Hepatocyte (in vitro differentiated cells): ENCODE measurements around the gene STKLD1. TPM values are rescaled to one million over a fixed set of nuclear protein-coding genes. Genes with fewer than 3 reads are reported as not detected.

Experiments
- DNase-seq: peaks from one replicate; pipeline ENCODE4 v3.0.0-alpha.2; 2016; ENCODE audit warnings: low spot score
- H2AFZ ChIP-seq: fragments of 200-600 bp; sonication (generic); 2 replicates; pipeline ENCODE4 v1.6.0; 2016; ENCODE audit warnings: antibody characterized with exemption, mild to moderate bottlenecking
- H3K27ac ChIP-seq: fragments of 200-600 bp; sonication (generic); 2 replicates; pipeline ENCODE4 v1.5.1; 2016; ENCODE audit warnings: mild to moderate bottlenecking
- H3K27me3 ChIP-seq: fragments of 200-600 bp; sonication (generic); 2 replicates; pipeline ENCODE4 v1.6.1; 2016
- H3K36me3 ChIP-seq: fragments of 200-600 bp; sonication (generic); replicated peaks from 2 replicates; pipeline ENCODE4 v1.5.1; 2016; ENCODE audit warnings: low read depth; ENCODE audit not compliant: insufficient read depth
- H3K4me1 ChIP-seq: fragments of 200-600 bp; sonication (generic); 2 replicates; pipeline ENCODE4 v1.5.1; 2016; ENCODE audit warnings: mild to moderate bottlenecking, moderate library complexity; ENCODE audit not compliant: insufficient read depth
- H3K4me2 ChIP-seq: fragments of 200-600 bp; sonication (generic); 2 replicates; pipeline ENCODE4 v1.6.0; 2016
- H3K4me3 ChIP-seq: fragments of 200-600 bp; sonication (generic); 2 replicates; pipeline ENCODE4 v1.5.1; 2016; ENCODE audit warnings: mild to moderate bottlenecking
- H3K79me2 ChIP-seq: fragments of 200-600 bp; sonication (generic); 2 replicates; pipeline ENCODE4 v1.6.0; 2017; ENCODE audit warnings: mild to moderate bottlenecking
- H3K9me2 ChIP-seq: fragments of 200-600 bp; sonication (generic); replicated peaks from 2 replicates; pipeline ENCODE4 v1.6.0; 2017; ENCODE audit warnings: mild to moderate bottlenecking; ENCODE audit not compliant: insufficient read depth
- H3K9me3 ChIP-seq: fragments of 200-600 bp; sonication (generic); 2 replicates; pipeline ENCODE4 v1.5.1; 2016; ENCODE audit warnings: low read depth, mild to moderate bottlenecking
- H4K20me1 ChIP-seq: fragments of 200-600 bp; sonication (generic); 2 replicates; pipeline ENCODE4 v1.6.0; 2016; ENCODE audit warnings: mild to moderate bottlenecking; ENCODE audit not compliant: insufficient read depth, poor library complexity, severe bottlenecking
- CTCF ChIP-seq: fragments of 200-600 bp; sonication (generic); IDR thresholded peaks from 2 replicates; pipeline ENCODE4 v1.5.1; 2016; ENCODE audit warnings: antibody characterized with exemption, mild to moderate bottlenecking; ENCODE audit not compliant: poor library complexity
- EZH2 ChIP-seq: fragments of 200-600 bp; sonication (generic); IDR thresholded peaks from 2 replicates; pipeline ENCODE4 v1.6.1; 2016; ENCODE audit warnings: antibody characterized with exemption, mild to moderate bottlenecking, borderline replicate concordance
- EZH2phosphoT487 ChIP-seq: fragments of 200-600 bp; sonication (generic); IDR thresholded peaks from one replicate; pipeline ENCODE4 v1.6.1; 2018; ENCODE audit warnings: antibody characterized with exemption, mild to moderate bottlenecking, low read depth, moderate library complexity; ENCODE audit not compliant: unreplicated experiment, severe bottlenecking
- WGBS: methylation state at CpG from one replicate; pipeline ENCODE4 v1.1.6; 2016; ENCODE audit warnings: low lambda C conversion rate; ENCODE audit errors: missing lambda C conversion rate; 5-methylcytosine and 5-hydroxymethylcytosine counted together
- polyA plus RNA-seq: library from polyadenylated mRNA; unstranded; fragments of >200 nt; fragmentation: Nextera tagmentation; extraction: Ambion mirVana; gene quantifications from 2 replicates; pipeline ENCODE4 v1.2.1, GENCODE V29; 2016
- total RNA-seq: library from RNA; depleted of rRNA; stranded (reverse); fragments of >200 nt; gene quantifications from 2 replicates; pipeline ENCODE4 v1.2.3, GENCODE V29; 2014

STKLD1 gene
- total and polyA plus RNA-seq, 2 experiments from 2014 or later = 0.10 to 2.5 TPM

- no peaks in the 10 kb centered on the region for H3K27me3 ChIP-seq
- no CpG with 5 or more reads among the region's 18 CpGs for WGBS
- H3K4me3 ChIP-seq = no peak overlapping the region
These were observed 53.0 kb downstream of the STKLD1 start for GRCh38 chr9:133429214-133429613.

GRCh38 chr9:133429641-133430161, 53.5 kb downstream of the STKLD1 start:
- Histone ChIP-seq H3K9me2 (no peaks in the 10 kb centered on the region), H3K4me2 (peak overlapping the region; percentile 87), H3K9me3 (no peaks in the 10 kb centered on the region), H3K79me2 (no peaks in the 10 kb centered on the region), H3K27me3 (no peaks in the 10 kb centered on the region), H2AFZ (peak overlapping the region; percentile 68), H4K20me1 (no peaks in the 10 kb centered on the region), H3K36me3 (no peaks in the 10 kb centered on the region), H3K27ac (no peak overlapping the region), H3K4me3 (no peak overlapping the region), H3K4me1 (peaks cover 8% of the 10 kb centered on the region)
- TF ChIP-seq EZH2phosphoT487 (no peak), CTCF (peak; percentile 48), EZH2 (no peak)
- DNase-seq = peak; percentile 70
- 13% methylated on average over 49 of the region's 49 CpGs for WGBS

More at GRCh38 chr9:133429214-133429613, 53.0 kb downstream of the STKLD1 start:
- Histone ChIP-seq H3K27ac (no peak overlapping the region), H3K79me2 (no peaks in the 10 kb centered on the region), H4K20me1 (no peaks in the 10 kb centered on the region), H3K9me3 (no peaks in the 10 kb centered on the region), H3K36me3 (no peaks in the 10 kb centered on the region), H3K9me2 (no peaks in the 10 kb centered on the region), H3K4me2 (peak overlapping the region; percentile 87), H2AFZ (no peak overlapping the region), H3K4me1 (peaks cover 8% of the 10 kb centered on the region)
- TF ChIP-seq CTCF = no peak
- no peak for TF ChIP-seq EZH2
- no peak for TF ChIP-seq EZH2phosphoT487
- no peak for DNase-seq

GRCh38 chr9:133430244-133430643, 54.1 kb downstream of the STKLD1 start:
- TF ChIP-seq CTCF = no peak
- no peak for TF ChIP-seq EZH2
- TF ChIP-seq EZH2phosphoT487 = no peak
- no peaks in the 10 kb centered on the region for H3K27me3 ChIP-seq
- WGBS = 97% methylated on average over 1 of the region's 1 CpG

More at GRCh38 chr9:133430244-133430643, 54.1 kb downstream of the STKLD1 start:
- Histone ChIP-seq H3K4me1 (peaks cover 8% of the 10 kb centered on the region), H4K20me1 (no peaks in the 10 kb centered on the region), H3K79me2 (no peaks in the 10 kb centered on the region), H3K36me3 (no peaks in the 10 kb centered on the region), H3K4me2 (no peak overlapping the region), H3K9me3 (no peaks in the 10 kb centered on the region), H2AFZ (no peak overlapping the region), H3K4me3 (no peak overlapping the region), H3K27ac (no peak overlapping the region), H3K9me2 (no peaks in the 10 kb centered on the region)
- no peak for DNase-seq
